ENCODE results near the gene EEPD1.

EEPD1 gene

DNA sequence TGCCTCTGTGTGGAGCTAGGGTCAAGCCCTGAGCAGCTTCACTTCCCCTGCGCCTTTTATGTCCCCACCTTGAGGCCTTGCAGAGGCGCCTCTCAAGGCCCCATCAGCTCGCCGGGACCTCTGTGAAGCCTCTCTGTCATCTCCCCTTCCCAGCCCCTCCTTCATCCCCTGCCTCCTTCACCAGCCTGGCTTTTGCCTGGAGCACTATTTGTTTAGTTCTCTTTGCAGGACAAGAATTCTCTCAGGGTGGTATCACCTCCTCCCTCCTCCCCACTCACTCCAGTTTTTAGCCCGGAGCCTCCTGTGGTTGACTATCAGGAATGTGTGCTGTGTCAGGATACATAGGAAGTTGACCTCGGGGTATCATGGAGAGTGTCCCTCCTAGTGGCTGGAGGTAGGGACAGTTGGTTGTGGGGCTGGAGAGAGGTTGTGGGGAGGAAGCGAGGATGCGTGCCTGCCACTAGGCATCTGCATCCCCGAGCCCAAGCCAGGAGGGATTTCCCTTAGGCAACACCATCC, 146.8 kb downstream of the EEPD1 start:
- POLR2A ChIA-PET: no interaction called here
- TF ChIP-seq FOXM1 (IDR thresholded peaks at IDR 0.05; ENCODE audit: borderline replicate concordance) (no peak), LEF1 (IDR thresholded peaks at IDR 0.05; ENCODE audit: borderline replicate concordance) (no peak)
- CTCF ChIA-PET: interaction anchor here (0.7 kb wide), 1 partner anchor 279 kb away, joined by 3 read pairs; no protein-coding TSS in a partner anchor
- DNase-seq (ENCODE audit: extremely low spot score): no peak

DNA sequence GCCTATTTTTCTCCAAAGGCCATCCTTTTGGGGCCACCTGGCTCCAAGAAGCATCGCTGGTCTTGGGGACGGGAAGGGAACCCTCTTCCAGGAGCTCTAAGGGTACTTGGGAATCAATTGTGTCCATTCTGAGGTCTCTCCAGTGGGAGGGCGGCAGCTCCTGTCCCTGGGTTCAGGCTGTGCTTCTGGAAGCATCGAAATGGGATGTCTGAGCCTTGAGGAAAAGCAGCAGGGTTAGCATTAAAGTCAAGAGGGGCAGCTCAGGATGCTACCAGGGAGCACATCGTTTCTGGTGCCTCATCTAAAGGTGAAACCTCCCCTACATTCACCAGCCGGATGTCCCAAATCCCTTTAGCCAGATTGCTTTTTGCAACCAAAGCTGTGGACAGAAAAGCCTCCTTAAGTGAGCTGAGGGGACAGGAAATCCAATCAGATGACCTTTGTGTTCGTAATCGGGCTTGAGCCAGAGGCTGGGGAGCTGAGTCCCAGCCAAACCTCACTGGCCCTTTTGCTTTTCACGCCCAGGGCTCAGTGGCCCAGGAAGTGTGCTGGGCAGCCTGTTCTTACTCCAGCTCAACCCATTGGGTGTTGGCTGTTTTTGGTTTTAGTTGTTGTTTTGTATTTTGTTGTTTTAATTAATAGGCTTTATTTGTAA, 147.8 kb downstream of the EEPD1 start:
- POLR2A ChIA-PET: no interaction called here
- no peak for DNase-seq (ENCODE audit: extremely low spot score)
- CTCF ChIA-PET: interaction anchor here (1.4 kb wide), 1 partner anchor 15 kb away, joined by 3 read pairs; no protein-coding TSS in a partner anchor
- TF ChIP-seq ELF4 (IDR thresholded peaks at IDR 0.05) (no peak), L3MBTL2 (conservative IDR thresholded peaks at IDR 0.05) (no peak)
- TF ChIP-seq, protein P1, sequence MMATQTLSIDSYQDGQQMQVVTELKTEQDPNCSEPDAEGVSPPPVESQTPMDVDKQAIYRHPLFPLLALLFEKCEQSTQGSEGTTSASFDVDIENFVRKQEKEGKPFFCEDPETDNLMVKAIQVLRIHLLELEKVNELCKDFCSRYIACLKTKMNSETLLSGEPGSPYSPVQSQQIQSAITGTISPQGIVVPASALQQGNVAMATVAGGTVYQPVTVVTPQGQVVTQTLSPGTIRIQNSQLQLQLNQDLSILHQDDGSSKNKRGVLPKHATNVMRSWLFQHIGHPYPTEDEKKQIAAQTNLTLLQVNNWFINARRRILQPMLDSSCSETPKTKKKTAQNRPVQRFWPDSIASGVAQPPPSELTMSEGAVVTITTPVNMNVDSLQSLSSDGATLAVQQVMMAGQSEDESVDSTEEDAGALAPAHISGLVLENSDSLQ (IDR thresholded peaks at IDR 0.05): no peak

DNA sequence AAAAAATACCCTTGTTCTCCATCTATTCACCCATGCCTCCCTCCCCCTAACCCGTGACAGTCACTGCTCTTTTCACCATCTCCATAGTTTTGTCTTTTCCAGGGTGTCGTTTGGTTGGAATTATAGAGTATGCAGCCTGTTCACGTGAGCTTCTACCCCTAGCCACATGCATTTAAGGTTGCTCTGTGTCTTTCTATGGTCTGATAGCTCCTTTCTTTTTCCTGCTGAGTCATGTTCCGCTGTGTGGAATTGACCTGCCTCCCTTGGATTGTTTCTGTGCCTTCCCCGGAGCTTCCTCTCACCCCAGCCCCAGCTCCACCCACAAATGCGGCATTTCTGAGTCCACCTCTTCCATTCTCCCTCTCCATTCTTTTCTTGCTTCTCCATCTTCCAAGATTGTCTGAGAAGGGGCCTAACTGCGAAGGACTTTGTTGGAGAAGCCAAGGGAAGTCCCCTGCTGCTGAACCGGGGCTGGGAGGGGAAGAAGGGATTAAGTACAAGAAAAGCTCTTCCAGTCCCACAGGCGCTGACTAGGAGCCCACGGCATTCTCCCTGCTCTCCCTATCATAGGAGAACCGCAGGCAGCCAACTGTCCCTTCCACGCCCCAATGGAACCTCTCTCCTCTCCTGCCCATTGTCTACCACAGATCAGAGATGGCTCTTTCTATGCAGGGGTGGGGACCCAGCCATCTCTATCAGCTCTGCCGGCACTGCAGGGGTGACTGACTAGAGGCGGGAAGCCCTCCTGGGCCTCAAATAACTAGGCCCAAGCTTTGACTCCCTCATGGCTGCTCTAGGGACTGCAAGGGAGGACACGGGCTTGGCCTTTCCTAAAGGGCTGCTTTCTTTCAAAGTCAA, 149.1 kb downstream of the EEPD1 start:
- TF ChIP-seq L3MBTL2 (conservative IDR thresholded peaks at IDR 0.05): peak; percentile 38; the same call in 1 of the 2 replicates
- TF ChIP-seq, protein P1 (IDR thresholded peaks at IDR 0.05): no peak
- no peak for TF ChIP-seq HDGF (IDR thresholded peaks at IDR 0.05; ENCODE audit: borderline replicate concordance)
- TF ChIP-seq LEF1 (IDR thresholded peaks at IDR 0.05; ENCODE audit: borderline replicate concordance): no peak
- no peak for TF ChIP-seq ZNF384 (IDR thresholded peaks at IDR 0.05)
- no peak for TF ChIP-seq CTBP1 (IDR thresholded peaks at IDR 0.05; ENCODE audit: borderline replicate concordance)
- no peak for TF ChIP-seq FOXM1 (IDR thresholded peaks at IDR 0.05; ENCODE audit: borderline replicate concordance)
- DNase-seq (ENCODE audit: extremely low spot score): no peak
- POLR2A ChIA-PET: no interaction called here
- CTCF ChIA-PET: interaction anchor here (0.6 to 1.4 kb wide), 4 partner anchors 17 to 317 kb away, joined by 3 to 4 read pairs (median 4); no protein-coding TSS in a partner anchor

DNA sequence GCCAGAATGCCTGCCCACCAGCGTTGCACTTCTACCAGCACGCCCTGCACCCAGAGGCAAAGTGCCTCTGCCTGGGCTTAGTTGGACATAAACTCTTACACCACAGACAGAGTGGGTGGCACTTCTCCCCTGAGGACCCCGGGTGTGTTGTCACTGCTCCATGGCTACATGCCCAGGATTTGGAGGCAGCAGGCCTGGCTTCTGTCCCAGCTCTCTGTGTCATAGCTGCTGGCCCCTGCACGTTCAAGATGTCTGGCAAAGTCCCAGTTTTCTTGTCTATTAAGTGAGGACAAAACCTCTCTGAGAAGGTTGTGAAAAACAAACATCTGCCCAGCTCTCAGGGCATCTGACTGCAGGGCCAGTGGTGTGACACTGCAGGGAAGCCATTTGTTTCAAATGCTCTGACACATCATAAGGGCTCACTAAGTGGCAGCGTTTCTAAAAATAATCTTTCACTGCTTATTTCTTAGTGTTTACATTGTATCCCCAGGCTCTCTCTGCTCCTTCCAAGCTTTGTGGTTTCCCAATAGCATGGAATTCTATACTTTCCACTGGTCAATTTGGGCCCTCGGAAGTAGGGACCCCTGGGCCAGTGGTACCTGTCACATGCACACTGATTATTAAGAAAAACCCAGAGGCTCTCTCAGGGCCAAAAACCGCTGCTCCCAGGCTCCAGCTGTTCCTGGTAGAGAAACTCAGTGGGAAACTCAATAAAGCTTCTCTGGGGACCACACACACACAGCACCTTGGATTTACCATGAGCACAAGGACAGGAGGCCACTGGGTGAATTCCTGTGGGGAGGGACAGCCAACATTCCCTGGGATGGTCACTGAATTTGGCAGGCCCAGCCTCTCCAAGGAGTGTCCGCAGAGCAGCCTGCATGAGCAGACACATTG, 150.4 kb downstream of the EEPD1 start:
- ChIA-PET POLR2A (no interaction called here), CTCF (interaction anchor here (0.7 to 0.9 kb wide), 4 partner anchors 12 to 194 kb away, joined by 3 read pairs; no protein-coding TSS in a partner anchor)
- TF ChIP-seq HDGF (IDR thresholded peaks at IDR 0.05; ENCODE audit: borderline replicate concordance): no peak
- no peak for TF ChIP-seq LEF1 (IDR thresholded peaks at IDR 0.05; ENCODE audit: borderline replicate concordance)
- no peak for TF ChIP-seq SUZ12 (IDR thresholded peaks at IDR 0.05)
- TF ChIP-seq TARDBP (IDR thresholded peaks at IDR 0.05): no peak
- no peak for TF ChIP-seq FOXA1 (IDR thresholded peaks at IDR 0.05)
- no peak for TF ChIP-seq ARNT (IDR thresholded peaks at IDR 0.05)
- TF ChIP-seq ZNF384 (IDR thresholded peaks at IDR 0.05): no peak
- no peak for TF ChIP-seq FOXM1 (IDR thresholded peaks at IDR 0.05; ENCODE audit: borderline replicate concordance)
- TF ChIP-seq FOXK2 (IDR thresholded peaks at IDR 0.05): no peak
- no peak for TF ChIP-seq SP1 (IDR thresholded peaks at IDR 0.05)
- no peak for TF ChIP-seq ELF4 (IDR thresholded peaks at IDR 0.05)
- TF ChIP-seq CTBP1 (IDR thresholded peaks at IDR 0.05; ENCODE audit: borderline replicate concordance): no peak
- no peak for TF ChIP-seq L3MBTL2 (conservative IDR thresholded peaks at IDR 0.05)
- TF ChIP-seq NFRKB (IDR thresholded peaks at IDR 0.05): no peak
- TF ChIP-seq, protein P1 (IDR thresholded peaks at IDR 0.05): no peak
- TF ChIP-seq BHLHE40 (IDR thresholded peaks at IDR 0.05; ENCODE audit: borderline replicate concordance): no peak
- no peak for DNase-seq (ENCODE audit: extremely low spot score)

DNA sequence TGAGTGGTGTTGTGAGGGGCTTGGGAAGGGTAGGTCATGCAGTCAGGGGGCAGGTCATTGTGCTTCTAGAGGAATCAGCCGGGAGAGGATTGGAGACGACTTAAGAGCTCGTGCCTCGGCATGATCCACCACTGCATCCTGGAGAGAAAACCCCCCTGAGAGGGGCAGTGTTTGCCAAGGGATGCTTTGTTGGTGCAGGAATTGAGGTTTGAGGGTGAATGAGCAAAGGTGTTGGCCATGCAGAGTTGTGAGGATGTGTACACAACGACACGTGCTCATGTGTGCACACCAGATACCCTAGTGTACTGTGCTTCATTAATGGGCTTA, 151.0 kb downstream of the EEPD1 start:
- no peak for TF ChIP-seq SP1 (IDR thresholded peaks at IDR 0.05)
- no peak for TF ChIP-seq ARNT (IDR thresholded peaks at IDR 0.05)
- TF ChIP-seq FOXK2 (IDR thresholded peaks at IDR 0.05): no peak
- TF ChIP-seq FOXM1 (IDR thresholded peaks at IDR 0.05; ENCODE audit: borderline replicate concordance): no peak
- no peak for TF ChIP-seq SUZ12 (IDR thresholded peaks at IDR 0.05)
- TF ChIP-seq NFRKB (IDR thresholded peaks at IDR 0.05): no peak
- TF ChIP-seq HDGF (IDR thresholded peaks at IDR 0.05; ENCODE audit: borderline replicate concordance): no peak
- TF ChIP-seq LEF1 (IDR thresholded peaks at IDR 0.05; ENCODE audit: borderline replicate concordance): no peak
- TF ChIP-seq, protein P1 (IDR thresholded peaks at IDR 0.05): no peak
- no peak for TF ChIP-seq TARDBP (IDR thresholded peaks at IDR 0.05)
- no peak for TF ChIP-seq FOXA1 (IDR thresholded peaks at IDR 0.05)
- no peak for TF ChIP-seq CTBP1 (IDR thresholded peaks at IDR 0.05; ENCODE audit: borderline replicate concordance)
- TF ChIP-seq ZNF384 (IDR thresholded peaks at IDR 0.05): no peak
- no peak for TF ChIP-seq ELF4 (IDR thresholded peaks at IDR 0.05)
- no peak for TF ChIP-seq L3MBTL2 (conservative IDR thresholded peaks at IDR 0.05)
- TF ChIP-seq BHLHE40 (IDR thresholded peaks at IDR 0.05; ENCODE audit: borderline replicate concordance): no peak
- ChIA-PET POLR2A (no interaction called here), CTCF (interaction anchor here (0.6 to 1.1 kb wide), 3 partner anchors 12 to 896 kb away, joined by 3 to 7 read pairs (median 3); no protein-coding TSS in a partner anchor)
- no peak for DNase-seq (ENCODE audit: extremely low spot score)

All from HEK293T (cell line).